Measurements from ENCODE around the gene ZNF488.

ZNF488 gene

GRCh38 chr10:47365431-47366180, 18.5 kb downstream of the ZNF488 start:
- no peak for DNase-seq

- DNase-seq = no peak
These were observed 19.2 kb downstream of the ZNF488 start for GRCh38 chr10:47364911-47365310.

- DNase-seq = no peak
These were observed 19.7 kb downstream of the ZNF488 start for GRCh38 chr10:47364366-47364765.

GRCh38 chr10:47363781-47364180, 20.3 kb downstream of the ZNF488 start:
- DNase-seq = no peak

GRCh38 chr10:47362199-47362598, 21.9 kb downstream of the ZNF488 start:
- no peak for DNase-seq

- DNase-seq = no peak
These were observed 22.8 kb downstream of the ZNF488 start for GRCh38 chr10:47361293-47361692.

- DNase-seq = no peak
These were observed 23.6 kb downstream of the ZNF488 start for GRCh38 chr10:47360419-47361040.

GRCh38 chr10:47359626-47360418, 24.3 kb downstream of the ZNF488 start:
- no peak for DNase-seq

GRCh38 chr10:47359101-47359500, 25.0 kb downstream of the ZNF488 start:
- no peak for DNase-seq

- no peak for DNase-seq
These were observed 25.6 kb downstream of the ZNF488 start for GRCh38 chr10:47358457-47358856.

GRCh38 chr10:47357911-47358310, 26.2 kb downstream of the ZNF488 start:
- DNase-seq = no peak

- no peak for DNase-seq
These were observed 26.9 kb downstream of the ZNF488 start for GRCh38 chr10:47357131-47357582.

GRCh38 chr10:47356708-47357107, 27.4 kb downstream of the ZNF488 start:
- no peak for DNase-seq

- no peak for DNase-seq
These were observed 29.2 kb downstream of the ZNF488 start for GRCh38 chr10:47354900-47355299.

GRCh38 chr10:47354165-47354564, 29.9 kb downstream of the ZNF488 start:
- no peak for DNase-seq

GRCh38 chr10:47353351-47353750, 30.7 kb downstream of the ZNF488 start:
- DNase-seq = no peak

- no peak for DNase-seq
These were observed 31.9 kb downstream of the ZNF488 start for GRCh38 chr10:47351899-47352815.

- DNase-seq = no peak
These were observed 33.1 kb downstream of the ZNF488 start for GRCh38 chr10:47350671-47351640.

GRCh38 chr10:47349941-47350371, 34.1 kb downstream of the ZNF488 start:
- no peak for DNase-seq

GRCh38 chr10:47349516-47349915, 34.6 kb downstream of the ZNF488 start:
- no peak for DNase-seq
